CD4-positive, alpha-beta T cell treated with Interleukin-4 for 1 hour (primary cell): ENCODE data around the gene CNBP.
"Not testable (repeated sequence)": the region's sequence is repeated elsewhere in the genome, so short reads cannot be mapped to it uniquely, and the experiment has no call there.

ENCODE experiments used
- DNase-seq, 2 donors: peaks; one replicate each; pipeline ENCODE4 v3.0.0-alpha.2; 2020 to 2022

The CNBP gene

DNA sequence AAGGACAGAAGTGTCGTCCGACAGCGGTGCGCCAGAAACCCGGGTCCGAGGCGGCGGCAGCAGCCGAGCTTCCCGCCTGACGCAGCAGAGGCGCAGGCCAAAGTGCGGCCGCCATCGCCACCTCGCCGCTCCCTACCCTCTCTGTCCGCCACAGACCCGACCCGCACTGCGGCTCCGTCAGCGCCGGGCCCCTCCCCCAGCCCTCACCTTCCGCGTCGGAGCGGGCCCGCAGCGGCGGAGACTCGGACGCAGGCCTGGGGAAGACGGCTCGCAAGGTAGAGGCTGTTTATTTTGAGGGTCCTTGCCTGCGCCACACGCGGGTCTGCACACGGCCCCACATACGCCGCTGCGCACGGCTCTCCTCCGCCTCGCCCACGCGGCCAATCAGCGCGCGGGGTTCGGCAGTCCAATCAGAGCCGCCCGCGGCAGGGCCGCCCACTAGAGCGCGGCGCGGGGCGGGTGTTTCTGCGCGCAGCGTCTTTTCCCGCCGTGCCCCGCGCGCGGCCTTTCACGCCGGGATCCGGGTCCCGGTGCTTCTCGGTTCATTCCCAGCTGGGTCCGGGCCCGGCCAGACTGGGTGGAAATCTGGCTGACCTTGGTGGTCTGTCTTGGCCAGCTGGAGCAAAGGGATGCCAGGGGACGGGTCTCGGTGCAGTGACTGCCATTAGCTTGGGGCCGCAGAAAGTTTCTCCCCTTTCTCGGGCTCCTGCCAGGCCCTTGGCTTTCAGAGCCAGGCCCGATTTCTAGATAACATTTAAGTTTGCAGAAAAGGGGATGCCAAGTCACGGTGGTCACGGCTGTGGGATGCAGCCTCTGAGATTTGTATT is at the start of gene CNBP:
TSS of gene CNBP (minus strand) at position 328 of the 827 bp plus-strand sequence. CDS start 12,139 bp downstream, outside the sequence.
- DNase-seq: peak; percentile 92 to 93

DNA sequence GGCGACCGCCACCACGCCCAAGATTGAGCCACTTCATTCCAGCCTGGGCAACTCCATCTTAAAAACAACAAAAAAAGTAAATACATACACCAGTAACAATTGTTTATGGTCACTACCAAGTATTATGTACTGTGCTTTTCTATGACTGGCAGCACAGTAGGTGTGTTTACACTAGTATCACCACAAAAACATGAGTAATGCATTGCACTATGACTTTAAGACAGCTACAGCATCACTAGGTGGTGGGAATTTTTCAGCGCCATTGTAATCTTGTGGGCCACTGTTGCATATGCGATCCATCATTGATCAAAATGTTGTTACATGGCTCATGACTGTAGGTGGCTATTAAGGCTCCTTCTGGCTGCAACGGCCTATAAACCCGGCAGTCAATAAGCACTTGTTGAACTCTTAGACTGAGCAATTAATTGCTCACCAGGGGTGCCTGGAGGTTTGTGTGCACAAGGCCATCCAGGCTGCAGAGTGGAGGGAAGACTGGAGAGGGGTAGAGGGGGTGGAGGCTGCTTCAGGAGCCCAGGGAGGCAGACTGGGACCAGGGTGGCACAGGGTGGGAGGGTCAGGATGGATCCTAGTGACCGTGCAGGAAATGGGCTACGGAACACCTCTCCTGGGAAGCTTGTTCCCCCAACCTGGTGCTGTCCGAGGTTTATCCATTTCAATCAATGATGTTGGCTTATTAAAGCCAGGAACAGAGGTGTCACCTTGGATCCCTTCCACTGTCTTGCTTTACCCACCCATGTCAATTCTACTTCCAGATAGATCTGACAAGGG is 47.8 kb upstream of the CNBP start:
- no peak for DNase-seq

DNA sequence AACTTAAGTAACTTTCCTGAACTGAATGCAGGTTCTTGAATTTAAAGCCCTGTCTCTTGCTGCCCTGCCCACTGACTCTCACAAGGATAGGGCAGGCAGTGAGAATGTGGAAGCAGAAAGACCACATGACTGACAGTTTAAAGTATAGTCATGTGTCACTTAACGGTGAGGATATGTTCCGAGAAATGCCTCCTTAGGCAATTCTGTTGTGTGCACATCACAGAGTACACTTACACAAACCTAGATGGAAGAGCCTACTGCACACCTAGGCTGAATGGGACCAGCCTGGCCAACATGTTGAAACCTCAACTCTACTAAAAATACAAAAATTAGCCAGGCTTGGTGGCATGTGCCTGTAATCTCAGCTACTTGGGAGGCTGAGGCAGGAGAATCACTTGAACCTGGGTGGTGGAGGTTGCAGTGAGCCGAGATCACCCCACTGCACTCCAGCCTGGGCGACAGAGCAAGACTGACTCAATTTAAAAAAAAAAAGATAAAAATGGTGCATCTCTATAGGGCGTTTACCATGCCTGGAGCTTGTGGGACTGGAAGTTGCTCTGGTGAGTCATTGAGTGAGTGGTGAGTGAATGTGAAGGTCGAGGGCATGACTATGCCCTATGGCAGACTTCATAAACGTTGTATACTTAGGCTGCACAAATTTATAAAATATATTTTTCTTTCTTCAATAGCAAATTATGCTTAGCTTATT is 46.8 kb upstream of the CNBP start:
- peak in 1 of 2 donors; percentile 73 for DNase-seq

DNA sequence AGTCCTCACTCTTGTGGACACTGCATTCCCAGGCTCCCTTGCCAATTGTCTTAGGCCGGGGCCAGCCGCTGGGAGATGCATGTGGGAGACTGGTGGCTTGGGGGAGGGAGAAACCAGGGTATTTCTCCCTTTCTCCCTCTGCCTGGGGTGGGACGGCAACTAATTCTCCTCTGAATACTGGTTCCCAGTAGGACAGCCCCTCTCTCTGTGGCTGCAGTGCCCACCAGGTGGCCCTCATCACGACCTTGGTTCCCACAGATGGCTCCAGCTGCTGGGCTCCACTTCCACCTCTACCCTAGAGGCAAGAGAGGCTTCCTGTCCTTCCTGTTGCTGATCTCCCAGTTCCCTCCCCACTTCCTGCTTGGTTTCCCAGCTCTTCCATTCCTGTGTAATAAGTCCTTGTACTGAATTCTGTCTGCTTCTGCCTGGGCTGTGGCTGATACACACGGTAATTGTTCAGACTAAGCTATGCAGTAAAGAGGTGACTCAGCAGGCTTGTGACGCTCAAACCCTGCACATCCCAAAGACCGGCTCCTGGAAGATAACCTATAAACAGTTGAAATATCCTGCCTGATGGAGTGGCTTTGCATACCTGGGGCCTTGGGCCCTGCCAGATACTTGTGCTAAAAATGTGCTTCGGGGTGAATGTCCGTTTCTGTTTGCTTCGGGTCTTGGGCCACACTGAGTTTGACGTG is 45.3 kb upstream of the CNBP start:
- DNase-seq: no peak

DNA sequence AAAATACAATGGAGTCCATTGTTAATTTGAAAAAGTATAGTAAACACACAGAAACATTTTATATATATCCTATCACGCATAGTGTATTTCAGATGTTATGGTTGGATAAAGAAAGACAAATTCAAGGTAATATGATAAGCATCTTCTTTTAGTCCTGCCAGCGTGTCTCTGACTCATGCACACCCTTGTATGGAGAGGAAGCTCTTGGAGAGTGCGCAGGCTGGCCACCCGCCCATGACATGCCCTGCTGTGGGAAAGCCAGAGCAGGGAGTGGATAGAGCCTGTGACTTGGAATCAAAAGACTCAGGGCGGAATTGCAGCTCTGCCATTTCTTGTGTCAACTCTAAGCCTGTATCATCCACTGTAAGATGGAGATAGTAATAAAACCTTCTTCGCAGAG is 42.7 kb upstream of the CNBP start:
- peak in 1 of 2 donors; percentile 61 for DNase-seq

DNA sequence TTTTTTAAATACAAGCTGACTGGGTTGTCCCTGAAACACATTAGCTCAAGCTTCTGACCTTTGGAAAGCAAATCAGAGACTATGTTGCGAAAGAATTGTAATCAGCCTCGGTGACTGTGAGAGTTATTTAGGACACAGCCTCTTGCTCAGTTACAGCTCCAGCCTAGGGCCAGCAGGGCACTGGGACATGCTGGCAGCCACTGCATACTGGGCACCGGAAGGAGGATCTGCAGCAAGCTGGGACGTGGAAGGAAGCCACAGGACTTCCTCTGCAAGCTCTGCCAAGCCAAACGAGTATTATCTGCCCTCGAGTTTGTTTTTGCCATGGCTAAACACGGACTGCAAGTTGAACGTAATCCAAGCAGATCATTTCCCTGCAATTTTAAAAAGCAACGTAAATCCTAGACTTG is 41.3 kb upstream of the CNBP start:
- peak in 1 of 2 donors; percentile 61 for DNase-seq

DNA sequence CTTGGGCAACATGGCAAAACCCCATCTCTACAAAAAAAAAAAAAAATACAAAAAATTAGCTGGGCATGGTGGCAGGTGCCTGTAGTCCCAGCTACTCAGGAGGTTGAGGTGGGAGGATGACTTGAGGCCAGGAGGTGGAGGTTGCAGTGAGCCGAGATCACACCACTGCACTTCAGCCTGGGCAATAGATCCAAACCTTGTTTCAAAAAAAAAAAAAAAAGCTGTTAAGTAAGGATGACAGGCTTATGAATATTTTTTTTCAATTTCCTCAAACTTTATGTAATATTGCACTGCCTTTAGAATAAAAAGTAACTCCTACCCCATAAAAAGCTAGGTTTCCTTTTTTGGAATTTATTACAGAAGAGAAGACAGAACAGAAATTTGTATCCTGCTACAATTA is 40.7 kb upstream of the CNBP start:
- DNase-seq: not testable (repeated sequence)

DNA sequence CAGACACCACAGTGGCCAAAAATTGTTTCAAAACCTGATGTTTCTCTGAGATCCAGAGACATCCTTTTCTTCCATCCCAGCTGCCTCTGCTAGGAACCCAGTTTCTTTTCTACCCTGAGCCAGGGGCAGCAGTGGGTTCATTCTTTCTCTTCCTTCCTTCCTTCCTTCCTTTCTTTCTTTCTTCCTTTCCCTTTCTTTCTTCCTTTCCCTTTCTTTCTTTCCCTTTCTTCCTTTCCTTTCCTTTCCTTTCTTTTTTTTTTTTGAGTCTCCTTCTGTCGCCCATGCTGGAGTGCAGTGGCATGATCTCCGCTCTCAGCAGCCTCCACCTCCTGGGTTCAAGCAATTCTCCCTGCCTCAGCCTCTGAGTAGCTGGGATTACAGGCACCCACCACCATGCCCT is 35.0 kb upstream of the CNBP start:
- no peak for DNase-seq

DNA sequence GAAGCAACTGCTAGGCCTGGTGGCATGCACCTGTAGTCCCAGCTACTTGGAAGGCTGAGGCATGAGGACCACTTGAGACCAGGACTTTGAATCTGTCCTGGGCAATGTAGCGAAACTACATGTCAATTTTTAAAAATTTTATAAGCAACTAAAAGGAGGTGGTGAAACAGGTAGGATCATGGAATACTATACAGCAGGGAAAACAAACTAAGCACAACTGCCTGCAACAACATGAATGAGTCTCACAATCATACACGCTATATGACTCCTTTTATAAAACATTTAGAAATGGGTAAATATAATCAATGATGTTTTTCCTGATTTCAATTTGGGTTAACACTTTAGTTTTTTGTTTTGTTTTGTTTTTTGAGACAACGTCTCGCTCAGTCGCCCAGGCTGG is 29.5 kb upstream of the CNBP start:
- no peak for DNase-seq

DNA sequence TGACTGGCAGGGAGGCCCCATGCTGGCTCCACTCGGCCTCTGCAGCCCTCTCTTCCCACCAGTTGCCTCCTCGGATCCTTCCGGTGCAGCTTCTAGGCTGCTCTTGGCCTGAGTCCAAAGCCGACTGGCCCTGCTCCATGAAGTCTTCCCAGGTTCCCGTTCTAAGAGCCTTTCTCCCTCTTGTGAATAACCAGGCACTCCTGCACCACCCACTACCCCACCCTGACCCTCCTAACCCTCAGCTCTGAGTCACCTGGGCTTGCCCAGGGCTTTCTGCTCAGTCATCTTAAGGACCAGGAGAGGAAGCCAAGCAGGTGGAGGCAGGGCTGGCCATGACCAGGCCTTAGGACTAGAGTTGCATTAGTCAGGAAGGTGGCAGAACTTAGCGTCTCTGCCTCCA is 28.1 kb upstream of the CNBP start:
- DNase-seq: peak in 1 of 2 donors; percentile 28

DNA sequence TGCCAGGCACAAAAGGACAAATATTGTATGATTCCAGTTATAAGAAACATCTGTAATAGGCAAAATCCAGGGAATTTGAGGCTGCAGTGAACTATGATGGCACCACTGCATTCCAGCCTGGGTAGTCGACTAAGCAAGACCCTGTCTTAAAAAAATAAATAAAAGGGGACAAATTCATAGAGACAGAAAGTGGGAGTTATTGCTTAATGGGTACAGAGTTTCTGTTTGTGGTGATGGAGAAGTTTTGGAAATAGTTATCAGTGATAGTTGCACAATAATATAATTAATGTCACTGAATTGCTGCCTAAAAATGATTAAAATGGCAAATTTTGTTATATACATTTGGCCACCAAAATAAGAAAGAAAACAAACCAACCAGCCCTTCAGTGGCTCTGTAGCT is 27.6 kb upstream of the CNBP start:
- no peak for DNase-seq

DNA sequence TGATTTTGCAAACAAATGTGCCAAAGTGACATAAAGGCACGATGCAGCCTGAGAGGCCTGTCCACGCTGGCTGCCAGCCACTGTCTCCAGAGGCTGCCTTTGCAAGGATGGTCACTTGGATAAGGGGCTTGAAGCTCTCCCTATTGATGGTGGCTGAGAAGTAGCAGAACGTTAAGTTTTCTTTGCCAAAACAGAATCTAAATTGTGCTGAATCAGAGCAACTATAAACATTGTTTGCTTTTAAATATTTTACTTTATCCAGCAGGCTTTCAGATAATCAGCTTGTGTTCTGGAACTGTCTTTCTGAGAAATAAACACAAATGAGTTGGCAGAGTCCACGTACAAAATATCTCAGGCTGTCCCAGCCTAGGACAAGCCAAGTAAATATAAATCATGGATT is 23.8 kb upstream of the CNBP start:
- DNase-seq: no peak

DNA sequence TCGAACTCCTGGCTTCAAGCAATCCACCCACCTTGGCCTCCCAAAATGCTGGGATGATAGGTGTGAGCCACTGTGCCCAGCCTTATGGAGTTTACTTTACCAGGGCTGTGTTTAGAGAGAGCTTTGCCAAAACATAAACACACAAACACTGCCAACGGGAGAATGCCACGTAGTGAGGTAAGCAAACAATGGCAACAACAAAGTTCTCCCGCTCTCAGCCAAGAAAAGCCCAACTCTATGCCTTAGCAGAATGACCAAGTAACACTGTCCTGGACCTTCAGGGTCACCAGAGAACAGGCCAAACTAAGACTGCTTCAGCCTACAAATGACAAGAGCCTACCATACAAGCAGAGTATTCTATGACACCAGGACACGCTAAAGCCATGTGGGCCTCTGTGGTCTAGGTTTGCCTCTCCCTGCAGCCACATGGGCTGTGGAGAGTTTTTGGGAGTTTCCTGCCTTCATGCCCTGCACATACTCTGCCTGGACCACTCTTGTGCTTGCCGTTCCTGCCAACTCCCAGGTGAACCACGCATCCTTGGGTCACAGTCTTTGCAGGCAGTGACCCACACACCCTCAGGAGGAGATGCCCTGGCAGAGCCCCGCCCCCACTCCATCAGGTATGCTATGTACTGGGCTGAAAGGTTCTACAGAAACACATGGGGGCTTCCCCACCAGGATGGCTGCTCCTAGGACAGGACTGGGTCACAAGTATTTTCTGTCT is 21.6 kb upstream of the CNBP start:
- no peak for DNase-seq

DNA sequence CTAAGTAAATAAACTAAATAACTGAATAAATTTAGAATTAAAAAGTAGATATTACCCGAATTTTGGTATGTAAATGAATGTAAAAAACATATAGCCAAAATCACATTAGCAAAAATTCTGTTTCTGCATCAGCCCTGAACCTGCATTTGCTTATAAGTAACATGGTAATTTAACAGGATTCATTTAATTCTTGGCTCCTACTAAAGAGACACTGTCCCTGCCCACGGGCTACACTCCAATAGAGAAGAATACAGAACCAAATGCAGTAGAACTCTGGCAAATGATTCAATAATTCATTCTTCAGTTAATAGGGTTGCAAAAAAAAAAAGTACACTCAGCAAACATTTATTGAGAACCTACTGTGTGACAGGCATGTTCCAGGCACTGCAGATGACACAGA is 20.8 kb upstream of the CNBP start:
- no peak for DNase-seq

DNA sequence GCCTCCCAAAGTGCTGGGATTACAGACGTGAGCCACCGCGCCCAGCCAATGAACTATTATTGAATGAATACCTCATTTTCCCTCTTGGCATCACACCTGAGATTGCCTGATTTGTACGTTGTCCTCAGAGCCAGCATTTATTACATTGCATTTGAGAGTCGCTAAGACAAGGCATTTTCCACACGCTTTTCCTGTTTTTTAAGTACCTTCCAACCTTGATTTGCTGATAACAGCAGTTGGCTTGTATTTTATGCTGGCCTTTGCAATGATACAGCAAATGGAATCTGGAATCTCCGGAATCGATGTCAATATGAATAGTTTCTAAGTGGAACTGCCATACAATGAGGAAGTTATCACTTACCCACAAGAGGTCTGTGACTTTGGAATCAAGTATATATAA is 15.7 kb upstream of the CNBP start:
- DNase-seq: no peak

DNA sequence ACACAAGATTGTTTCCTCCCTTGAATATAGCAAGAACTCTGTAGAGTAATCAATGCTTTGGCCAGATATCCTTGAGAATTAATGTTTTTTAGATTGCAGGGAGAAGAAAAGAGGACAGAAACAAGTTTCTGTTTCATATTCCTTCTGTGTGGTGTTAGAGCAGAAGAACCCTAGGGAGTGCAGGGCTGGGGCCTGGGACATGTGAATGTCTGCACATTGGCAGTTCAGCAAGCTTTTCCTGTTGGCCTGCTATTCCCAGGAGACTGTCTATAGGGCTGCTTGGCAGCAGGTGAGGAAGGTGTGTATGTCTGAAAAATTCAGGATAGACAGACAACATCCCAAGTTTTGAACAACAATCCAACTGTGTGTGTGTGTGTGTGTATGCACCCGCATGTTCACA is 13.6 kb upstream of the CNBP start:
- no peak for DNase-seq

DNA sequence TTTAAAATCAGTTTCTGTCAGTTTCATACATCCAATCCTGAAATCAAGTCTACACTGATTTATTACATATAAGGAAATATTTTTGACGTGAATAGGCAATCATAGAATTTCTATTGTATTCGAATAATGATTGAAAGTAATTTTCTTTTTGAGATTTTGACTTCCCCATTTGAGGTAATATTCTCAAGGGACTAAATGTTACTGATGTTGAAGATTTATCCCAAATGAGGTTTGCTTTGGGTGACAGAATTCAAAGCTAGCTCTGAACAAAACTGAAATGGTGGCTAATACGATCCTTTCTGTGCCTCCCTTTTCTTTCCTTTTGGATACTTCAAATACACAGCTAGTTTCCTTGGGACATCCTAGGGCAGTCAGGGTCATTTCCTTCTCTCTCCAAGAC is 12.9 kb upstream of the CNBP start:
- DNase-seq: no peak

DNA sequence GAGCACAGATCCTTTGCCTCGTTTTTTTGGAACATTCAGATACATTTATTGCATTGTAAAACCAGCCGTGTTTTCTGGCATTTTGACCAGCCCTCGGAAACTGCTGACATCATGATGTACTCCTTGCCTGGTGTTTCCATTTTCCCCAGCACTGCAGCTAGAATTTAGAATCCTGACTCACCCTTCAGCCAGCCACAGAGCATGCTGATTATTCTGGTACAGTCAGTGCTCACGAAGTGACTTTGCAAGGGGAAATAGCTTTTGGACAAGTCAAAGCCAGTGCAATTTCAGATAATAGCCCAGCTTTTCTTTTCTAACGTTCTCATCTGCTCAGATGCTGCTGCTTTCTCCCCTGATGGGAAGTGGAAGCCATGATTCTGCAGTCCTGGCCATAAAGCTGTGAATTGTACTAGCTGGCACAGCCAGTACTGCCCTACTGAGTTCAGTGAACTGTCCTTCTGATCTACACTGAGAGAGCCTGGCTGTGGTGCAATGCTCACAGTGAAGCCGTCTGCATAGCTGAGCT is 12.1 kb upstream of the CNBP start:
- DNase-seq: peak in 1 of 2 donors; percentile 27

DNA sequence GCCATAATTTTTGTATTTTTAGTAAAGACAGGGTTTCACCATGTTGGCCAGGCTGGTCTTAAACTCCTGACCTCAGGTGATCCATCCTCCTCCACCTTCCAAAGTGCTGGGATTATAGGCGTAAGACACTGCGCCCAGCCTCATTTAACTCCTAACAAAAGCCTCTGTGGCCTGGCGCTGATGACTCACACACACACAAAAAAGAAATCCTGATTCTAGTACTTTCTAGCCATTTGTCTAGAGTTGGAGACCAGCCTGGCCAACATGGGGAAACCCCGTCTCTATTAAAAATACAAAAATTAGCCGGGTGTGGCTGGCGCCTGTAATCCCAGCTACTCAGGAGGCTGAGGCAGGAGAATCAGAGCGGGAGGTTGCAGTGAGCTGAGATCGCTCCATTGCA is 6.1 kb upstream of the CNBP start:
- DNase-seq: not testable (repeated sequence)

DNA sequence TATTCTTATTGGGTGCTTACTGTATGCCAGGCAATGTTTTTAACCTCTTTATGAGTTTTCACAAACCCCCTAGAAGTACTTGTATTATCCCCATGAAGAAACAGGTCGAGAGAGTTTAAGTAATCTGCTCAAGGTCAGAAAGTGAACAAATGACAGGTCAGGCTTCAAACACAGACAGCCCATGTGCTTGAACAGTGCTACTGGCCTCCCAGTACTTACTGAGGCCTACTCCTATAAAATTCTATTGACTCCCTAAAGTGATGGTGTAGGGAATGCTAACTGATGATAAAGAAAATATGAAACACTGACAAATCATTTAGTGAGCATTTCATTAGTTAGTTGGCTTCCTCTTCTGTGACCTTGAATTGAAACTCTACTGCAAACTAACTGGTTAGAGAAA is 4.2 kb upstream of the CNBP start:
- DNase-seq: no peak

DNA sequence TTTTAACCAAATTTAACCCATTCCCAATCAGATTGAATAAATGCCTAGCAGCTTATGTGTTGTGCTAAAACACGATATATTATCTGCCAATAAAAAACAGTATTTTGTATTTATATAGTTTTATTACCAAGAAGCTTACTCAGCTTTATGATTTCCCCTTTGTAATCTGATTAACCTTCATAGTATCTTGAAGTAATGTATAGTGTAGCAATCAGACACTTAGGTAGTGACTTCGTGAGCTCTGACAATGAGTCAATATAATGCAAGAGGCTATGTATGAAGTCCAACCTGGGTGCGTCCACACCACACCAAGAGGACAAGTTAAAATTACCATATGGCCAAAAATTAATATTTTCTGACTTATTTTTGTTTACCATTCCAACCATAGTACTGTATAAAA is 2.1 kb upstream of the CNBP start:
- DNase-seq: no peak
